ENCODE measurements around the gene ZDHHC13.

The ZDHHC13 gene

DNA sequence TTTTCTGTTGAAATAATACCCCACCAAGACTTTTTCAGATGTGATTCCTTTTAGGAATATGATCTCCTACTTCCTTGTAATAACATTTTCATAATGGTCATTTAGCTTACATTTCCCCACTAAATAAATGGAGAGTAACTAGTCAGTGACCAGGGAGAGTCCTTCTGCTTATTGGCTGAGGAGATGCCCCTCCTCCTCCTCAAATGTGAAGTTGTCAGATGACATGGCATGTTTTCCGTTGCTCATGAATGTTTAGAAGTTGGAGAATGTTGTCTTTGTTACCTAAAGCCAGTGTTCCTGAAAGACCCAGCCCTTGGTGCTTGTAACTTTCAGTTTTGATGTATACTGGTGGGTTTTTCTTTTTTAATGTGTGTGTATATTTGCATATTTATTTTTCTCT lies 46.6 kb downstream of the ZDHHC13 start:
- TF ChIP-seq, protein P1, sequence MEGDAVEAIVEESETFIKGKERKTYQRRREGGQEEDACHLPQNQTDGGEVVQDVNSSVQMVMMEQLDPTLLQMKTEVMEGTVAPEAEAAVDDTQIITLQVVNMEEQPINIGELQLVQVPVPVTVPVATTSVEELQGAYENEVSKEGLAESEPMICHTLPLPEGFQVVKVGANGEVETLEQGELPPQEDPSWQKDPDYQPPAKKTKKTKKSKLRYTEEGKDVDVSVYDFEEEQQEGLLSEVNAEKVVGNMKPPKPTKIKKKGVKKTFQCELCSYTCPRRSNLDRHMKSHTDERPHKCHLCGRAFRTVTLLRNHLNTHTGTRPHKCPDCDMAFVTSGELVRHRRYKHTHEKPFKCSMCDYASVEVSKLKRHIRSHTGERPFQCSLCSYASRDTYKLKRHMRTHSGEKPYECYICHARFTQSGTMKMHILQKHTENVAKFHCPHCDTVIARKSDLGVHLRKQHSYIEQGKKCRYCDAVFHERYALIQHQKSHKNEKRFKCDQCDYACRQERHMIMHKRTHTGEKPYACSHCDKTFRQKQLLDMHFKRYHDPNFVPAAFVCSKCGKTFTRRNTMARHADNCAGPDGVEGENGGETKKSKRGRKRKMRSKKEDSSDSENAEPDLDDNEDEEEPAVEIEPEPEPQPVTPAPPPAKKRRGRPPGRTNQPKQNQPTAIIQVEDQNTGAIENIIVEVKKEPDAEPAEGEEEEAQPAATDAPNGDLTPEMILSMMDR (IDR thresholded peaks at IDR 0.05; ENCODE audit: insufficient read depth, low read depth, low read length, missing control alignments): no peak
- no peak for DNase-seq (ENCODE audit: low read depth)
- H3K4me3 ChIP-seq (ENCODE audit: low read length): no peak overlapping the region

DNA sequence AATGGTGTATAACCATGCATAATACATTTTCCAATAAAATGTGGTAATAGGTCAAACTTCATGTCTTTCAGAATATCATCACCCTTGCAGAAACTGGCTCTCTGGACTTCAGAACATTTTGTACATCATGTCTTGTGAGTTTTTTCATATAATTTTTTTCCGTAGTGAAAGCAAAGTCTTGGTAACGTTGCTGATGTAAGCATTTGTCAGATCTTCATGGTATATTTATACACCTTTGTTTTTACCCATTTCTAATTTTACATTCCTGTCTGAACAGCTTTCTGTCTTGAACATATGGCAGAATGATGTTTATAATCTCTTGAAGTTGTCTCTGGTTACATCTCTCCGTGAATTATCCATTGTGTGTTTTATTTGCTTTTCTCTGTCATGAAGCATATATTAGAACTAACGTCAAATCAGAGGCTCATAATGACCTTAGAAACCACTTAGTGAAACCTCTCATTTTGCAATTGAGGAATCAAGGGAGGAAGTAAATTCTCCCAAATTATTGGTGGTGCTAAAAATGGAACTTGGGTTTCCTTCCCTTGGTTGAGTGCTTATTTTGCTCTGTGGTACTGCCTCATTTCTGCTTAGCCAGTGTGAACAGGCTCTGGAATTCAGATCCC lies 47.4 kb downstream of the ZDHHC13 start:
- DNase-seq (ENCODE audit: low read depth): no peak
- TF ChIP-seq, protein P1 (IDR thresholded peaks at IDR 0.05; ENCODE audit: insufficient read depth, low read depth, low read length, missing control alignments): no peak
- no peak overlapping the region for H3K4me3 ChIP-seq (ENCODE audit: low read length)

DNA sequence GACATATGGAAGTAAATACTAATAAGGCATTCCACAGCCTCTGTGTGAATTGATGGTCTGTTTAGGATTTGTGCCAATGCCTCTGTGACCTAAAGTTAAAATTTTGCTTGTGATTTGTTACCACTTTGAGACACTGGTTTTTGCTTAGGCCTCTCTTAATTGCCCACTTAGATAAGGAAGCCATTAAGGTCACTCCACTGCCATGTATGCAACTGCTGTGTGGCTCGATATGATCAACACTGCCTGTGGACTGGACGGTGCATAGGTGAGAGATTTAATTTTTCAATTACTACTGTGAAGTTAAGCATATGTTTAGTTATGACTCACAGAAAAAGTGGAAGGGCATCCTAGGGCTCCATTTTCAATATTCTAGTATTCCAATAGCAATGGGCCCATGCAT lies 47.9 kb downstream of the ZDHHC13 start:
- TF ChIP-seq, protein P1 (IDR thresholded peaks at IDR 0.05; ENCODE audit: insufficient read depth, low read depth, low read length, missing control alignments): no peak
- no peak overlapping the region for H3K4me3 ChIP-seq (ENCODE audit: low read length)
- DNase-seq (ENCODE audit: low read depth): no peak

DNA sequence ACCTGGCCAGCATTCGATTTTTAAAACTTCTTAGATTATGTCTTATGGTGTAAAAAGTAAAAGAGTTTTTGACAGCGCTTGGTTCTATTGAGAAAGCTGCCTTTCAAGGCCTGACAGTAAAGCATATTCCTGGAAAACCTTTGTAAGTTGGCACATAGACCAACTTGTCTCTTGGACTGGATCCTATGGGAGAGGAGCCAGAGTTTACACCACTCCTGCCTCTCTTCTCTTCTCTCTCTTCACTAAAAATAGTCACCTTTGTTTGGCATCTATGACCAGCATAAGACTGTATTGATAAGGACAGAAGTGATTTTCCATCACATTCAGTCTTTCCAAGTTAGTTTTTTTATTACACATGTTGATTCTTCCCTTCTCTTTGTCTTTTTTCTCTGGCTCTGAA lies 51.1 kb downstream of the ZDHHC13 start:
- DNase-seq (ENCODE audit: low read depth): no peak
- TF ChIP-seq, protein P1 (IDR thresholded peaks at IDR 0.05; ENCODE audit: insufficient read depth, low read depth, low read length, missing control alignments): no peak
- no peak overlapping the region for H3K4me3 ChIP-seq (ENCODE audit: low read length)

DNA sequence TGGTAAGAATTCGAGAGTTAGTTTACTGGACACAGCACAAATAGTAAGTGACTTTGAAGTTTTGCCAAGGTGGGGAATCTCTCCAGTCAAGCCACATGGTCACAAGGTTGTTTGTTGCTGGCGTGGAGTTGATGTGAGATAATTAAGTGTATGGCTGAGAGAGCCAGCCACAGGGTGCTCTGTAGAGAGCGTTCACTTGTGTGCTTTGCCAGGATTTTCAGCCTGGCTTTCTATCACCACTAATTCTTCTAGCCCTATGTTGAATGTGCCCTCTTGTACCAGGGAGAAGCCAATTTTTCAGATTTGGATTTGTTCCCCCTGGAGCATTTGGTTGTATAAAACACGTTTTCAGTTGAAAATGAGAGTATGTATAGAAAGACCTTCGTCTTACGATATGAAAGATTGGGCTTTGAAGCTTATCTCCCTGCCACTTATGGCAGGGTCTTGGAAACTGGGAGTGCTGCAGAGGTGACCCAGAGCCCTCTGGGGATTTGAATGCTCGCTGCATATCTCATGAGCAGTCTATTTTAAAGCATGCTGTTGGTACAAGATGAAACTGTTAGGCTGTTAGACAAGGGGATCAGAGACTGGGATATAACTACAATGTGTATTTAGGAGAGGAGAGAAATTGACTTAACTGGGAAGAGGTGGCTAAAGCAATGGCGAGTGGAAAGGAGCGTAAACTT lies 56.2 kb downstream of the ZDHHC13 start:
- TF ChIP-seq, protein P1 (IDR thresholded peaks at IDR 0.05; ENCODE audit: insufficient read depth, low read depth, low read length, missing control alignments): no peak
- H3K4me3 ChIP-seq (ENCODE audit: low read length): no peak overlapping the region
- no peak for DNase-seq (ENCODE audit: low read depth)

DNA sequence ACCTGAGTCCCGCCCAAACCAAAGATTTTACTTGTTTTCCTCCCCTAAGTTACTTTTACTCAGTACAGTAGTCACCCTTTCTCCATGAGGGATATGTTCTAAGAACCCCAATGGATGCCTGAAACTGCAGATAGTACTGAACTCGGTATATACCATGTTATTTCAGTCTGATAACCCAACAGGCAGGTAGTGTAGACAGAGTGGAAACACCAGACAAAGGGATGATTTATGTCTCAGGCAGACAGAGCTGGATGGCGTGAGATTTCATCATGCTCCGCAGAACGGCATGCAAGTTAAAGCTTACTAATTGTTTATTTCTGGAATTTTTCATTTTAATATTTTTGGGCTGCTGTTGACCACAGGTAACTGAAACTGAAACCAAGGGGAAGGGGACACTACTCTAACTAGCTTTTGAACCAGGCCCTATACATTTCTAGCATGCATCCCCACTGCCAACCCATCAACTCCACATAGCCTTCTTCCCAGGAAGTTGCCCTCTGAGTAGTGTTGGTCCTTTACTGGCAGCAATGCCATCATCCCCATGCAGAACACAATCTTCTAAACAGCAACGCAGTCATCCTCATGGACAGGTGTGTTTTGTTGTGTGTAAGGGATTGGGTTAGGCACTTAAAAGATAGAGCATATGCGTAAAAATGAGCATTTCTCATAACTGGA lies 57.1 kb downstream of the ZDHHC13 start:
- TF ChIP-seq, protein P1 (IDR thresholded peaks at IDR 0.05; ENCODE audit: insufficient read depth, low read depth, low read length, missing control alignments): no peak

More for the DNA sequence above, 57.1 kb downstream of the ZDHHC13 start:
- DNase-seq (ENCODE audit: low read depth): no peak
- H3K4me3 ChIP-seq (ENCODE audit: low read length): no peak overlapping the region
